Panc1 (cell line): Measurements from ENCODE around the gene ROBO1. TPM values are rescaled to one million over a fixed set of nuclear protein-coding genes. Genes with fewer than 3 reads are reported as not detected.

Experiments
- ATAC-seq: fragments of 200-7000 bp; cut with Tn5 transposase; 2 replicates; pipeline ENCODE4 v1.9.1; 2020; ENCODE audit warnings: mild to moderate bottlenecking, moderate library complexity
- BruUV-seq: library from RNA; stranded (reverse); fragments of 400-500 nt; replicated peaks from 2 replicates; lab custom pipeline; 2021; lab: Mats Ljungman, UMichigan
- CTCF ChIA-PET: fragments of 300-600 bp; sonication (Branson Sonifier 250); formaldehyde crosslinking; loops from one replicate; lab custom pipeline; 2022; ENCODE audit warnings: antibody characterized with exemption; lab: Charles Lee
- POLR2A ChIA-PET: fragments of 300-600 bp; sonication (Branson Sonifier 250); formaldehyde crosslinking; loops from one replicate; lab custom pipeline; 2022; ENCODE audit warnings: antibody characterized with exemption; lab: Charles Lee
- DNase-seq: peaks from one replicate; pipeline ENCODE4 v3.0.0-alpha.2; 2010; ENCODE audit warnings: low read depth, low spot score
- H3K27ac ChIP-seq: 2 replicates; pipeline ENCODE4 v1.5.1; 2011; ENCODE audit warnings: mild to moderate bottlenecking, low read length, inconsistent platforms
- H3K27me3 ChIP-seq: fragments of 200-500 bp; sonication (Bioruptor generic); 2 replicates; pipeline ENCODE4 v1.6.0; 2014; ENCODE audit warnings: low read length, inconsistent platforms; ENCODE audit not compliant: control insufficient read depth, insufficient read depth
- H3K36me3 ChIP-seq: fragments of 200-500 bp; sonication (Bioruptor generic); 2 replicates; pipeline ENCODE4 v1.5.1; 2014; ENCODE audit warnings: inconsistent platforms, mild to moderate bottlenecking, low read length, moderate library complexity; ENCODE audit not compliant: control insufficient read depth, insufficient read depth
- H3K4me1 ChIP-seq: 2 replicates; pipeline ENCODE4 v1.5.1; 2011; ENCODE audit warnings: inconsistent platforms, mild to moderate bottlenecking, low read length, moderate library complexity; ENCODE audit not compliant: control insufficient read depth, insufficient read depth
- H3K4me3 ChIP-seq, 2 experiments: 2 replicates each; pipeline ENCODE4 v1.5.1; 2011 to 2012; ENCODE audit warnings: low read depth in 2 of 2, low read length in 2 of 2, mild to moderate bottlenecking in 2 of 2, inconsistent platforms in 1 of 2, moderate library complexity in 1 of 2
- H3K9me3 ChIP-seq: fragments of 200-500 bp; sonication (Bioruptor generic); 2 replicates; pipeline ENCODE4 v1.5.1; 2014; ENCODE audit warnings: low read depth, mild to moderate bottlenecking, inconsistent platforms, low read length, moderate library complexity; ENCODE audit not compliant: control insufficient read depth, insufficient read depth
- CTCF ChIP-seq: fragments of 450-650 bp; IDR thresholded peaks from 2 replicates; pipeline ENCODE4 v1.5.1; 2017; ENCODE audit warnings: mild to moderate bottlenecking
- POLR2AphosphoS5 ChIP-seq: IDR thresholded peaks from 2 replicates; pipeline ENCODE4 v1.6.1; 2012; ENCODE audit warnings: mild to moderate bottlenecking, low read depth, low read length, moderate library complexity
- SIN3A ChIP-seq: IDR thresholded peaks from 2 replicates; pipeline ENCODE4 v1.6.1; 2012; ENCODE audit warnings: low read depth, mild to moderate bottlenecking, low read length, moderate library complexity, borderline replicate concordance; ENCODE audit not compliant: insufficient read depth
- TCF7L2 ChIP-seq: IDR thresholded peaks from 2 replicates; pipeline ENCODE4 v1.6.1; 2011; ENCODE audit warnings: mild to moderate bottlenecking, low read depth, low read length, inconsistent platforms
- in situ Hi-C: cut with HindIII; loops from 2 replicates; pipeline ENCODE4 v1.10.0; 2016; ENCODE audit warnings: low sequenced_read_pairs, low pct_unique_long_range_greater_than_20kb
- intact Hi-C: fragments of 100-400 bp; cut with micrococcal nuclease; formaldehyde crosslinking; loops from one replicate; pipeline ENCODE4 v1.10.0; 2022; ENCODE audit not compliant: unreplicated experiment
- total RNA-seq: library from RNA; stranded (reverse); gene quantifications from one replicate; pipeline ENCODE4 v1.2.1, GENCODE V29; 2021; ENCODE audit not compliant: unreplicated experiment
- TF ChIP-seq, protein P1 (sequence below), 2 experiments: IDR thresholded peaks; 2 replicates each; pipeline ENCODE4 v1.6.1; 2011 to 2012; ENCODE audit warnings: low read depth in 2 of 2, control low read depth in 1 of 2, low read length in 1 of 2, mild to moderate bottlenecking in 1 of 2, moderate library complexity in 1 of 2; ENCODE audit not compliant: insufficient read depth in 1 of 2

The ROBO1 gene
- total RNA-seq, 1 experiment from 2014 or later, result 61.6 TPM

GRCh38 chr3:78906245-78906644 is 861.6 kb downstream of the ROBO1 start:
- intact Hi-C loops, result no loop called here
- peaks cover 5% of the 10 kb centered on the region; the same call in 1 of the 2 replicates for H3K4me1 ChIP-seq
- no peak overlapping the region for H3K4me3 ChIP-seq
- H3K9me3 ChIP-seq, result no peaks in the 10 kb centered on the region
- no peaks in the 10 kb centered on the region for H3K36me3 ChIP-seq
- BruUV-seq, result no TSS peak
- CTCF ChIA-PET, result no interaction called here
- H3K27ac ChIP-seq, result no peak overlapping the region
- TF ChIP-seq, protein P1, sequence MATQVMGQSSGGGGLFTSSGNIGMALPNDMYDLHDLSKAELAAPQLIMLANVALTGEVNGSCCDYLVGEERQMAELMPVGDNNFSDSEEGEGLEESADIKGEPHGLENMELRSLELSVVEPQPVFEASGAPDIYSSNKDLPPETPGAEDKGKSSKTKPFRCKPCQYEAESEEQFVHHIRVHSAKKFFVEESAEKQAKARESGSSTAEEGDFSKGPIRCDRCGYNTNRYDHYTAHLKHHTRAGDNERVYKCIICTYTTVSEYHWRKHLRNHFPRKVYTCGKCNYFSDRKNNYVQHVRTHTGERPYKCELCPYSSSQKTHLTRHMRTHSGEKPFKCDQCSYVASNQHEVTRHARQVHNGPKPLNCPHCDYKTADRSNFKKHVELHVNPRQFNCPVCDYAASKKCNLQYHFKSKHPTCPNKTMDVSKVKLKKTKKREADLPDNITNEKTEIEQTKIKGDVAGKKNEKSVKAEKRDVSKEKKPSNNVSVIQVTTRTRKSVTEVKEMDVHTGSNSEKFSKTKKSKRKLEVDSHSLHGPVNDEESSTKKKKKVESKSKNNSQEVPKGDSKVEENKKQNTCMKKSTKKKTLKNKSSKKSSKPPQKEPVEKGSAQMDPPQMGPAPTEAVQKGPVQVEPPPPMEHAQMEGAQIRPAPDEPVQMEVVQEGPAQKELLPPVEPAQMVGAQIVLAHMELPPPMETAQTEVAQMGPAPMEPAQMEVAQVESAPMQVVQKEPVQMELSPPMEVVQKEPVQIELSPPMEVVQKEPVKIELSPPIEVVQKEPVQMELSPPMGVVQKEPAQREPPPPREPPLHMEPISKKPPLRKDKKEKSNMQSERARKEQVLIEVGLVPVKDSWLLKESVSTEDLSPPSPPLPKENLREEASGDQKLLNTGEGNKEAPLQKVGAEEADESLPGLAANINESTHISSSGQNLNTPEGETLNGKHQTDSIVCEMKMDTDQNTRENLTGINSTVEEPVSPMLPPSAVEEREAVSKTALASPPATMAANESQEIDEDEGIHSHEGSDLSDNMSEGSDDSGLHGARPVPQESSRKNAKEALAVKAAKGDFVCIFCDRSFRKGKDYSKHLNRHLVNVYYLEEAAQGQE (IDR thresholded peaks at IDR 0.05; ENCODE audit: insufficient read depth in 1 of 2, low read depth in 2 of 2, low read length in 1 of 2), result no peak
- TF ChIP-seq CTCF, result no peak
- TF ChIP-seq TCF7L2, result no peak
- no peak for TF ChIP-seq SIN3A
- no peak for TF ChIP-seq POLR2AphosphoS5
- in situ Hi-C loops, result no loop called here
- POLR2A ChIA-PET, result no interaction called here
- DNase-seq, result no peak
- no peaks in the 10 kb centered on the region for H3K27me3 ChIP-seq
- ATAC-seq, result no peak

- POLR2A ChIA-PET, result no interaction called here
- no peak for ATAC-seq
- Histone ChIP-seq H3K4me1 (peaks cover 2% of the 10 kb centered on the region; the same call in 1 of the 2 replicates), H3K27me3 (no peaks in the 10 kb centered on the region), H3K36me3 (no peaks in the 10 kb centered on the region), H3K27ac (no peak overlapping the region), H3K4me3 (no peak overlapping the region), H3K9me3 (no peaks in the 10 kb centered on the region)
- no TSS peak for BruUV-seq
- CTCF ChIA-PET, result no interaction called here
- in situ Hi-C loops (no loop called here), intact Hi-C loops (no loop called here)
- no peak for DNase-seq
- TF ChIP-seq CTCF (no peak), POLR2AphosphoS5 (no peak), SIN3A (no peak), TCF7L2 (no peak)
- TF ChIP-seq, protein P1 (IDR thresholded peaks at IDR 0.05; ENCODE audit: insufficient read depth in 1 of 2, low read depth in 2 of 2, low read length in 1 of 2), result no peak
These were observed 862.1 kb downstream of the ROBO1 start for GRCh38 chr3:78905700-78906099.
